IMR-90 (cell line): Measurements from ENCODE around the gene INSR. TPM values are rescaled to one million over a fixed set of nuclear protein-coding genes. Genes with fewer than 3 reads are reported as not detected.

ENCODE experiments used
- ATAC-seq: fragments of 200-7000 bp; cut with Tn5 transposase; 2 replicates; pipeline ENCODE4 v1.9.1; 2020; ENCODE audit warnings: low read depth, mild to moderate bottlenecking, moderate library complexity
- BruUV-seq: library from RNA; stranded (reverse); fragments of 400-500 nt; replicated peaks from 2 replicates; lab custom pipeline; 2021; lab: Mats Ljungman, UMichigan
- CTCF ChIA-PET: fragments of 300-600 bp; formaldehyde crosslinking; extraction: SDS; loops from one replicate; lab custom pipeline; 2021; ENCODE audit warnings: antibody characterized with exemption; lab: Yijun Ruan, JAX
- POLR2A ChIA-PET: fragments of 300-600 bp; sonication (Branson Sonifier 250); formaldehyde crosslinking; loops from one replicate; lab custom pipeline; 2022; ENCODE audit warnings: antibody characterized with exemption; ENCODE audit not compliant: unreplicated experiment; lab: Charles Lee
- DNase-seq: peaks from one replicate; pipeline ENCODE4 v3.0.0; 2013
- H2AFZ ChIP-seq: replicated peaks from 2 replicates; pipeline ENCODE3; 2013; ENCODE audit warnings: low read length, mild to moderate bottlenecking; ENCODE audit not compliant: poor library complexity
- H2AK5ac ChIP-seq: 2 replicates; pipeline ENCODE4 v1.6.1; 2013; ENCODE audit warnings: low read depth, low read length, inconsistent platforms
- H2AK9ac ChIP-seq: replicated peaks from 2 replicates; pipeline ENCODE3; 2013; ENCODE audit warnings: mild to moderate bottlenecking, low read depth, low read length, moderate library complexity; ENCODE audit not compliant: poor library complexity
- H2BK120ac ChIP-seq: 2 replicates; pipeline ENCODE4 v1.6.1; 2013; ENCODE audit warnings: low read depth, low read length, inconsistent platforms
- H2BK15ac ChIP-seq: 3 replicates; pipeline ENCODE4 v1.6.1; 2013; ENCODE audit warnings: low read depth, low read length, inconsistent platforms
- H2BK20ac ChIP-seq: 2 replicates; pipeline ENCODE4 v1.6.1; 2013; ENCODE audit warnings: low read depth, mild to moderate bottlenecking, inconsistent platforms, low read length, moderate library complexity
- H2BK5ac ChIP-seq: 2 replicates; pipeline ENCODE4 v1.6.1; 2013; ENCODE audit warnings: mild to moderate bottlenecking, low read depth, low read length, inconsistent platforms; ENCODE audit not compliant: poor library complexity, severe bottlenecking
- H3K14ac ChIP-seq: replicated peaks from 2 replicates; pipeline ENCODE4 v1.6.1; 2013; ENCODE audit warnings: low read depth, low read length, inconsistent platforms
- H3K18ac ChIP-seq: 2 replicates; pipeline ENCODE4 v1.6.1; 2013; ENCODE audit warnings: low read depth, low read length, control low read depth
- H3K23ac ChIP-seq: 2 replicates; pipeline ENCODE4 v1.6.1; 2013; ENCODE audit warnings: low read depth, low read length, inconsistent platforms
- H3K27ac ChIP-seq: 2 replicates; pipeline ENCODE4 v1.5.1; 2013; ENCODE audit warnings: mild to moderate bottlenecking, control low read depth, low read length; ENCODE audit not compliant: insufficient read depth
- H3K27me3 ChIP-seq: 2 replicates; pipeline ENCODE4 v1.6.1; 2013; ENCODE audit warnings: low read length; ENCODE audit not compliant: control insufficient read depth, insufficient read depth
- H3K36me3 ChIP-seq: 2 replicates; pipeline ENCODE4 v1.6.1; 2013; ENCODE audit warnings: low read length, mixed read lengths; ENCODE audit not compliant: control insufficient read depth, insufficient read depth
- H3K4ac ChIP-seq: 2 replicates; pipeline ENCODE4 v1.6.1; 2013; ENCODE audit warnings: low read depth, low read length, inconsistent platforms
- H3K4me1 ChIP-seq: 2 replicates; pipeline ENCODE4 v1.6.1; 2013; ENCODE audit warnings: low read length, mixed read lengths; ENCODE audit not compliant: control insufficient read depth, insufficient read depth
- H3K4me2 ChIP-seq: 2 replicates; pipeline ENCODE4 v1.6.1; 2013; ENCODE audit warnings: low read depth, mild to moderate bottlenecking, control low read depth, low read length, moderate library complexity
- H3K4me3 ChIP-seq: 2 replicates; pipeline ENCODE4 v1.5.1; 2013; ENCODE audit warnings: low read depth, mild to moderate bottlenecking, control low read depth, low read length, moderate library complexity; ENCODE audit not compliant: insufficient read depth
- H3K56ac ChIP-seq: 2 replicates; pipeline ENCODE4 v1.6.1; 2013; ENCODE audit warnings: low read length, inconsistent platforms; ENCODE audit not compliant: insufficient read depth; ENCODE audit errors: extremely low read depth
- H3K79me1 ChIP-seq, 2 experiments: 2 replicates each; pipeline ENCODE4 v1.6.1; 2013; ENCODE audit warnings: low read length in 2 of 2, inconsistent platforms in 1 of 2, low read depth in 1 of 2
- H3K9ac ChIP-seq: 2 replicates; pipeline ENCODE4 v1.6.1; 2013; ENCODE audit warnings: low read depth, low read length, control low read depth
- H3K9me1 ChIP-seq: 2 replicates; pipeline ENCODE4 v1.6.1; 2013; ENCODE audit warnings: low read length, inconsistent platforms; ENCODE audit not compliant: insufficient read depth
- H3K9me3 ChIP-seq: 2 replicates; pipeline ENCODE4 v1.6.1; 2013; ENCODE audit warnings: low read length; ENCODE audit not compliant: control insufficient read depth, insufficient read depth
- H4K20me1 ChIP-seq: 2 replicates; pipeline ENCODE4 v1.6.1; 2013; ENCODE audit warnings: low read length, inconsistent platforms; ENCODE audit not compliant: insufficient read depth
- H4K5ac ChIP-seq: 2 replicates; pipeline ENCODE4 v1.6.1; 2013; ENCODE audit warnings: mild to moderate bottlenecking, low read depth, low read length, control low read depth
- H4K8ac ChIP-seq, 2 experiments: 2 replicates each; pipeline ENCODE4 v1.6.1; 2013; ENCODE audit warnings: low read depth in 2 of 2, low read length in 2 of 2, control low read depth in 1 of 2, inconsistent platforms in 1 of 2
- H4K91ac ChIP-seq: 2 replicates; pipeline ENCODE4 v1.6.1; 2013; ENCODE audit warnings: low read depth, low read length, inconsistent platforms; ENCODE audit not compliant: insufficient read depth
- BHLHE40 ChIP-seq: fragments of 150-350 bp; IDR thresholded peaks from 2 replicates; pipeline ENCODE4 v1.6.1; 2016; ENCODE audit warnings: mild to moderate bottlenecking, low read depth, low read length
- CHD1 ChIP-seq: IDR thresholded peaks from 2 replicates; pipeline ENCODE4 v1.6.1; 2012; ENCODE audit warnings: low read depth, low read length, improper control_type of control experiment
- MXI1 ChIP-seq: IDR thresholded peaks from 2 replicates; pipeline ENCODE4 v1.6.1; 2012; ENCODE audit warnings: low read depth, mild to moderate bottlenecking, low read length, moderate library complexity, borderline replicate concordance
- RFX5 ChIP-seq: IDR thresholded peaks from 2 replicates; pipeline ENCODE4 v1.8.0; 2012; ENCODE audit warnings: low read depth, mild to moderate bottlenecking, low read length, moderate library complexity
- SMC3 ChIP-seq: fragments of 150-350 bp; IDR thresholded peaks from 2 replicates; pipeline ENCODE4 v1.6.1; 2016; ENCODE audit warnings: low read depth, mild to moderate bottlenecking, antibody characterized with exemption, low read length, moderate library complexity
- WGBS, 2 experiments: methylation state at CpG; one replicate each; pipeline versions ENCODE4 v1.1.5 to v1.1.7; 2013; ENCODE audit warnings: missing lambda C conversion rate in 2 of 2; ENCODE audit not compliant: insufficient read length in 1 of 2; ENCODE audit errors: extremely low coverage in 2 of 2; 5-methylcytosine and 5-hydroxymethylcytosine counted together
- dilution Hi-C: fragments of 300-500 bp; cut with HindIII; formaldehyde crosslinking; loops from one replicate; pipeline ENCODE4 v1.14.3; 2018; ENCODE audit warnings: low sequenced_read_pairs; ENCODE audit not compliant: unreplicated experiment
- in situ Hi-C: fragments of 300-500 bp; cut with MboI; formaldehyde crosslinking; loops from 3 replicates; pipeline ENCODE4 v1.14.3; 2019; ENCODE audit warnings: low sequenced_read_pairs, inconsistent platforms, mixed read lengths
- intact Hi-C: fragments of 100-400 bp; cut with micrococcal nuclease; formaldehyde crosslinking; loops from 2 replicates; pipeline ENCODE4 v1.10.0; 2022
- polyA plus RNA-seq, 3 experiments: library from polyadenylated mRNA; depleted of rRNA; stranded (reverse); fragments of >200 nt; gene quantifications; 2 replicates each; pipeline ENCODE4 v1.2.3, GENCODE V29; 2012; ENCODE audit warnings: low replicate concordance in 1 of 3
- total RNA-seq: library from RNA; depleted of rRNA; stranded (reverse); fragments of >200 nt; gene quantifications from 2 replicates; pipeline ENCODE4 v1.2.3, GENCODE V29; 2012
- TF ChIP-seq, protein P1 (sequence below): fragments of 150-350 bp; IDR thresholded peaks from 2 replicates; pipeline ENCODE4 v1.6.1; 2016; ENCODE audit warnings: low read depth, mild to moderate bottlenecking, low read length, moderate library complexity, borderline replicate concordance

The INSR gene
- total and polyA plus RNA-seq, 2 of the 4 experiments (the other 2 are of a cell fraction) = 2.8 to 7.9 TPM

DNA sequence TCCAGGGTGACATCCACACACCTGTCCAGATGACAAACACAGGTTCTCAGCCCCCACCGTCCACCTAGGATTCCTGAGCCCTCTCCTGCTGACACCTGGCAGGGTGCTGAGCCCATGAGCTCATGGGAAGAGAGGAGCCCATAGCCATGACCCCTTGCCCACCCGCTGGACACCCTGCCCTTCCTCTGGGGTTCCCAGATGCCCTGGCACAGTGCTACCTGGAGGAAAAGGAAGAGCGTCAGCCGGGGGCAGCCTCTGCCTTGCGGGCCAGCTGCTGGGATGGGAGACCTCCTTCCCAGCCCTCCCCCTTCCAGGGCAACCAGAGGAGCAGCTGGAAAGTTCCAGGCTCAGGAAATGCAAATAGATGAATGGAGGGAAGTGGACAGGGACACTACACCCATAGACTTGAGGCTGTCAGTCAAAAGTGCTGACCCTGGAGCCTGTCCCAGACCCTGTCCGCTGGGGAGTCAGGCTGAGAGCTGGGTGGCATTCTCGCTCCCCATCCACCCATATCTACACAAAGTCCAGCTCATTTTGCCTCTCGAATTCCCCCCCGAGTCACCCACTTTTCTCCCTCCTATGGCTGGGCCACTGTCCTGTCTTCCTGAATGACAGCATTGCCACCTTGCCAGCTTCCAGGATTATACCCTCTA, 42.2 kb upstream of the INSR start:
- 45% methylated on average over 2 of the region's 9 CpGs; no CpG with 5 or more reads in 1 of the 2 experiments for WGBS, 2 experiments
- Histone ChIP-seq H2AK5ac (no peak overlapping the region), H2BK20ac (no peak overlapping the region), H3K18ac (no peak overlapping the region), H3K9me1 (no peaks in the 10 kb centered on the region), H2AK9ac (no peak overlapping the region), H3K9me3 (no peaks in the 10 kb centered on the region), H3K4me1 (no peaks in the 10 kb centered on the region), H2BK5ac (no peak overlapping the region), H4K91ac (no peak overlapping the region), H3K27ac (no peak overlapping the region), H3K56ac (no peak overlapping the region), H2BK120ac (no peak overlapping the region), H3K14ac (no peak overlapping the region), H3K27me3 (peaks cover 3% of the 10 kb centered on the region; the same call in 1 of the 2 replicates), H3K4ac (no peak overlapping the region), H2AFZ (no peak overlapping the region), H3K4me2 (no peak overlapping the region), H3K36me3 (no peaks in the 10 kb centered on the region), H3K4me3 (no peak overlapping the region), H3K9ac (no peak overlapping the region), H2BK15ac (no peak overlapping the region), H3K79me1 (no peaks in the 10 kb centered on the region), H4K5ac (no peak overlapping the region), H3K23ac (no peak overlapping the region), H4K20me1 (no peaks in the 10 kb centered on the region), H4K8ac (no peak overlapping the region)
- BruUV-seq = no TSS peak
- no peak for ATAC-seq
- POLR2A ChIA-PET = no interaction called here
- intact Hi-C loops (no loop called here), in situ Hi-C loops (no loop called here), dilution Hi-C loops (no loop called here)
- CTCF ChIA-PET = interaction anchor here (0.6 to 0.7 kb wide), 2 partner anchors 235 to 845 kb away, joined by 3 to 4 read pairs; no protein-coding TSS in a partner anchor
- no peak for TF ChIP-seq CHD1
- no peak for TF ChIP-seq MXI1
- TF ChIP-seq SMC3 = no peak
- TF ChIP-seq RFX5 = no peak
- TF ChIP-seq, protein P1, sequence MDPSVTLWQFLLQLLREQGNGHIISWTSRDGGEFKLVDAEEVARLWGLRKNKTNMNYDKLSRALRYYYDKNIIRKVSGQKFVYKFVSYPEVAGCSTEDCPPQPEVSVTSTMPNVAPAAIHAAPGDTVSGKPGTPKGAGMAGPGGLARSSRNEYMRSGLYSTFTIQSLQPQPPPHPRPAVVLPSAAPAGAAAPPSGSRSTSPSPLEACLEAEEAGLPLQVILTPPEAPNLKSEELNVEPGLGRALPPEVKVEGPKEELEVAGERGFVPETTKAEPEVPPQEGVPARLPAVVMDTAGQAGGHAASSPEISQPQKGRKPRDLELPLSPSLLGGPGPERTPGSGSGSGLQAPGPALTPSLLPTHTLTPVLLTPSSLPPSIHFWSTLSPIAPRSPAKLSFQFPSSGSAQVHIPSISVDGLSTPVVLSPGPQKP = no peak
- no peak for TF ChIP-seq BHLHE40
- no peak for DNase-seq
